Endothelial cell of umbilical vein (primary cell): ENCODE results near the gene HSPB1. TPM values are rescaled to one million over a fixed set of nuclear protein-coding genes. Genes with fewer than 3 reads are reported as not detected.

ENCODE experiments used
- BruUV-seq: library from RNA; stranded (reverse); fragments of 400-500 nt; replicated peaks from 2 replicates; lab custom pipeline; 2021; lab: Mats Ljungman, UMichigan
- CTCF ChIA-PET: fragments of 300-600, 350-600 bp; sonication (Branson Sonifier 250); formaldehyde crosslinking; loops from one replicate; lab custom pipeline; 2021; ENCODE audit warnings: antibody characterized with exemption, inconsistent platforms; lab: Charles Lee
- POLR2A ChIA-PET: fragments of 300-600, 350-600 bp; sonication (Branson Sonifier 250); formaldehyde crosslinking; loops from one replicate; lab custom pipeline; 2021; ENCODE audit warnings: antibody characterized with exemption, inconsistent platforms; lab: Charles Lee
- DNase-seq: peaks from one replicate; pipeline ENCODE4 v3.0.0-alpha.2; 2011; ENCODE audit warnings: low read depth, low spot score
- FAIRE-seq: peaks from 2 replicates; lab custom pipeline; 2011; peaks lifted over from hg19 to GRCh38; lab: Jason Lieb, UNC
- H2AFZ ChIP-seq: 2 replicates; pipeline ENCODE4 v1.6.0; 2012; ENCODE audit warnings: low read depth, low read length, control low read depth, inconsistent platforms
- H3K27ac ChIP-seq: 2 replicates; pipeline ENCODE4 v1.5.1; 2011; ENCODE audit warnings: low read depth, mild to moderate bottlenecking, control low read depth, low read length, moderate library complexity; ENCODE audit not compliant: insufficient read depth
- H3K27me3 ChIP-seq, 2 experiments: 2 replicates each; pipeline versions ENCODE4 v1.6.0 to v1.6.1; 2011; ENCODE audit warnings: low read length in 2 of 2, mixed read lengths in 1 of 2; ENCODE audit not compliant: control insufficient read depth in 2 of 2, insufficient read depth in 2 of 2
- H3K36me3 ChIP-seq, 2 experiments: 2 replicates in 1 of 2; 3 replicates in 1 of 2; pipeline ENCODE4 v1.5.1; 2011; ENCODE audit warnings: low read length in 2 of 2, mild to moderate bottlenecking in 1 of 2, moderate library complexity in 1 of 2; ENCODE audit not compliant: control insufficient read depth in 2 of 2, insufficient read depth in 2 of 2; ENCODE audit errors: extremely low read depth in 1 of 2
- H3K4me1 ChIP-seq: 3 replicates; pipeline ENCODE4 v1.5.1; 2011; ENCODE audit warnings: mild to moderate bottlenecking, low read length; ENCODE audit not compliant: control insufficient read depth, insufficient read depth; ENCODE audit errors: extremely low read depth
- H3K4me2 ChIP-seq: 2 replicates; pipeline ENCODE4 v1.6.1; 2011; ENCODE audit warnings: low read length, control low read depth, mixed read lengths; ENCODE audit not compliant: insufficient read depth
- H3K4me3 ChIP-seq, 3 experiments: fragments of 200-600 bp in 1 of 3; sonication (generic), shearing (Covaris generic) in 1 of 3; replicated peaks in 1 of 3; 2 replicates each; pipeline ENCODE4 v1.5.1; 2011 to 2016; ENCODE audit warnings: control low read depth in 3 of 3, low read length in 3 of 3, mild to moderate bottlenecking in 2 of 3, inconsistent platforms in 1 of 3, low read depth in 1 of 3, moderate library complexity in 1 of 3; ENCODE audit not compliant: insufficient read depth in 1 of 3
- H3K79me2 ChIP-seq: 2 replicates; pipeline ENCODE4 v1.6.0; 2012; ENCODE audit warnings: low read length, inconsistent platforms; ENCODE audit not compliant: control insufficient read depth, insufficient read depth
- H3K9ac ChIP-seq: replicated peaks from 2 replicates; pipeline ENCODE3; 2011; ENCODE audit warnings: low read length, control low read depth; ENCODE audit not compliant: insufficient read depth; ENCODE audit errors: extremely low read depth
- H3K9me1 ChIP-seq: replicated peaks from 3 replicates; pipeline ENCODE4 v1.6.0; 2011; ENCODE audit warnings: mild to moderate bottlenecking, low read length; ENCODE audit not compliant: control insufficient read depth, insufficient read depth; ENCODE audit errors: extremely low read depth
- H3K9me3 ChIP-seq: replicated peaks from 2 replicates; pipeline ENCODE4 v1.5.1; 2012; ENCODE audit warnings: low read length, inconsistent platforms; ENCODE audit not compliant: control insufficient read depth, insufficient read depth
- H4K20me1 ChIP-seq: replicated peaks from 2 replicates; pipeline ENCODE3; 2011; ENCODE audit warnings: mild to moderate bottlenecking, low read length; ENCODE audit not compliant: control insufficient read depth, insufficient read depth; ENCODE audit errors: extremely low read depth
- FOS ChIP-seq: IDR thresholded peaks from 2 replicates; pipeline ENCODE4 v1.6.1; 2011; ENCODE audit warnings: mild to moderate bottlenecking, low read length, moderate library complexity, borderline replicate concordance; ENCODE audit not compliant: insufficient read depth
- MYC ChIP-seq: IDR thresholded peaks from one replicate; pipeline ENCODE4 v1.6.1; 2011; ENCODE audit warnings: mild to moderate bottlenecking, low read depth, low read length
- POLR2AphosphoS5 ChIP-seq: IDR thresholded peaks from 2 replicates; pipeline ENCODE4 v1.6.1; 2012; ENCODE audit warnings: low read depth, mild to moderate bottlenecking, control low read depth, low read length, moderate library complexity; ENCODE audit not compliant: insufficient read depth
- dilution Hi-C: fragments of 300-500 bp; cut with MboI; formaldehyde crosslinking; loops from one replicate; pipeline ENCODE4 v1.15.0; 2019; ENCODE audit warnings: low sequenced_read_pairs; ENCODE audit not compliant: extremely low pct_ligation_motif_present
- intact Hi-C: fragments of 100-400 bp; cut with micrococcal nuclease; formaldehyde crosslinking; loops from one replicate; pipeline ENCODE4 v1.10.0; 2022
- polyA plus RNA-seq, 4 experiments: library from polyadenylated mRNA; depleted of rRNA in 3 of 4; stranded (reverse) in 3 of 4; unstranded in 1 of 4; fragments of >200 nt; gene quantifications; 2 replicates each; pipeline versions ENCODE4 v1.2.1 to v1.2.3, GENCODE V29; 2011 to 2012; ENCODE audit warnings: missing spikeins in 1 of 4
- total RNA-seq: library from RNA; stranded (reverse); gene quantifications from 2 replicates; pipeline ENCODE4 v1.2.3, GENCODE V29; 2021

HSPB1 gene
- total and polyA plus RNA-seq, 2 donors (not counting 3 experiments of a cell fraction or from before 2014, with no cell fraction given): 1,748 to 3,130 TPM

DNA sequence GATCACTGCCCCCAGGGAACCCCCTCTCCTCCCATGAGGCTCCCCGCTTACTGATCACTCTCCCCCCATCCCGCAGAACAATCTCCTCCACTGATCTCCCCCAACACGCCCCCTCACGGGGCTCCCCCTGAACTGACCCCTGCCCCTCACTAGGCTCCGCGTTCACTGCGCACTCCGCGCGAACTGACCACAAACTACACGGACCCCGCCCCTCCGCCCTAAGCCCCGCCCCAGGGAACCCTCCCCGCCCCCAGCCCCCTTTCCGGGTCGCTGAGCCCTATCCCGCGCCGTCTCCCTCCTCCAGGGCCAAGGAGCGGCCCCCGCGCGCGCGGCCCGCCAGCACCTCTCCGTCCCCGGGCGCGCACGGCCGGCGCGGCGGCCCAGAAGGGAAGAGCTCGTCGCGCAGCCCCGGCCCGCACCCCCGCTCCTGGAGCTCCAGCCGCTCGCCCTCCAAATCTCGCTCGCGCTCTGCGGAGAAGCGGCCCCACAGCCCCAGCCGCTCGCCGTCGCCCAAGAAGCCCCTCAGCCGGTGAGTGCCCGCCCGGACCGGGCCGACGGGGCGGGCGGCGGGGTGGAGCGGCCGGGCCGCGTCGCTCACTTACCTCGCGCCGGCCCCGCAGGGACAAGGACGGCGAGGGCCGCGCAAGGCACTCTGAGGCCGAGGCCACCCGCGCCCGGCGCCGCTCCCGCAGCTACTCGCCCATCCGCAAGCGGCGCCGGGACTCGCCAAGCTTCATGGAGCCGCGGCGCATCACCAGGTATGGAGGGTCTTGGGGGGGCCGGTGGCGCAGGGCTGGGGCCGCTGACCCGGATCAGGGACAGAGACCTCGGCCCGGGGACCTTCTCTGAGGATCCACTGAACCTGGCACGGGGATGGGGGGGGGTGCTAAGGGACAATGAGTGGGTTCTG lies 19.9 kb upstream of the HSPB1 start:
- no peak for FAIRE-seq
- H3K9ac ChIP-seq: no peak overlapping the region

GRCh38 chr7:76283254-76284159 lies 19.0 kb upstream of the HSPB1 start:
- FAIRE-seq (no peak), DNase-seq (no peak)
- POLR2A ChIA-PET: interaction anchor here (0.7 to 1.0 kb wide), 2 partner anchors 8 to 24 kb away, joined by 7 read pairs; no protein-coding TSS in a partner anchor
- no peaks in the 10 kb centered on the region for H3K79me2 ChIP-seq
- TF ChIP-seq FOS: no peak
- TF ChIP-seq POLR2AphosphoS5: no peak
- no peak overlapping the region for H2AFZ ChIP-seq
- H3K27ac ChIP-seq: no peak overlapping the region
- dilution Hi-C loops: no loop called here
- CTCF ChIA-PET: interaction anchor here (0.7 to 3.6 kb wide), 7 partner anchors 8 to 105 kb away, joined by 3 to 18 read pairs (median 14); no protein-coding TSS in a partner anchor
- H3K9ac ChIP-seq: no peak overlapping the region
- no peaks in the 10 kb centered on the region for H4K20me1 ChIP-seq
- no peaks in the 10 kb centered on the region for H3K9me1 ChIP-seq
- peak overlapping the region in 1 of 3 experiments; percentile 42 for H3K4me3 ChIP-seq
- H3K4me1 ChIP-seq: no peaks in the 10 kb centered on the region
- intact Hi-C loops: no loop called here
- H3K36me3 ChIP-seq: peaks cover 0 to 2% of the 10 kb centered on the region in 2 experiments
- no TSS peak for BruUV-seq
- peaks cover 14 to 19% of the 10 kb centered on the region in 2 experiments for H3K27me3 ChIP-seq
- H3K9me3 ChIP-seq: no peaks in the 10 kb centered on the region
- no peak overlapping the region for H3K4me2 ChIP-seq

More for the DNA sequence above, 19.9 kb upstream of the HSPB1 start:
- no peaks in the 10 kb centered on the region for H4K20me1 ChIP-seq
- intact Hi-C loops: loop anchor here (1.0 kb wide), 1 partner anchor 9 kb away; no protein-coding TSS in a partner anchor
- peaks cover 0 to 2% of the 10 kb centered on the region in 2 experiments for H3K36me3 ChIP-seq
- TF ChIP-seq MYC: no peak
- no TSS peak for BruUV-seq
- no peak overlapping the region for H3K27ac ChIP-seq
- H3K9me1 ChIP-seq: no peaks in the 10 kb centered on the region
- H3K4me2 ChIP-seq: no peak overlapping the region
- ChIA-PET CTCF (interaction anchor here (0.6 to 3.6 kb wide), 7 partner anchors 9 to 108 kb away, joined by 3 to 18 read pairs (median 14); no protein-coding TSS in a partner anchor), POLR2A (interaction anchor here (0.7 to 1.0 kb wide), 2 partner anchors 9 to 25 kb away, joined by 7 read pairs; no protein-coding TSS in a partner anchor)
- dilution Hi-C loops: no loop called here
- H2AFZ ChIP-seq: peak overlapping the region; percentile 40
- H3K79me2 ChIP-seq: no peaks in the 10 kb centered on the region
- H3K9me3 ChIP-seq: no peaks in the 10 kb centered on the region
- peaks cover 14 to 23% of the 10 kb centered on the region in 2 experiments for H3K27me3 ChIP-seq
- no peak for DNase-seq
- peak overlapping the region in 2 of 3 experiments; percentile 29 to 42 for H3K4me3 ChIP-seq
- no peaks in the 10 kb centered on the region for H3K4me1 ChIP-seq
